HepG2 (cell line): ENCODE measurements around the gene CCND1. TPM values are rescaled to one million over a fixed set of nuclear protein-coding genes. Genes with fewer than 3 reads are reported as not detected.

Source experiments
- ATAC-seq: fragments of 200-7000 bp; cut with Tn5 transposase; 3 replicates; pipeline ENCODE4 v1.9.1; 2020; ENCODE audit warnings: mild to moderate bottlenecking, moderate library complexity
- BruUV-seq: library from RNA; stranded (reverse); fragments of 400-500 nt; replicated peaks from 2 replicates; lab custom pipeline; 2021; lab: Mats Ljungman, UMichigan
- CTCF ChIA-PET: fragments of 300-600 bp; formaldehyde crosslinking; extraction: SDS; loops from one replicate; lab custom pipeline; 2021; ENCODE audit warnings: low total read pairs, inconsistent platforms, low intra/inter-chr PET ratio; lab: Yijun Ruan, JAX
- POLR2A ChIA-PET: fragments of 350-600 bp; sonication (Branson Sonifier 250); formaldehyde crosslinking; loops from one replicate; lab custom pipeline; 2020; ENCODE audit warnings: antibody characterized with exemption, inconsistent platforms; lab: Yijun Ruan, JAX
- DNase-seq: peaks from one replicate; pipeline ENCODE4 v3.0.0-alpha.2; 2015; ENCODE audit warnings: low spot score
- FAIRE-seq: peaks from 3 replicates; lab custom pipeline; 2011; peaks lifted over from hg19 to GRCh38; lab: Jason Lieb, UNC
- H2AFZ ChIP-seq: one replicate; pipeline ENCODE4 v1.6.1; 2011; ENCODE audit warnings: low read length, inconsistent platforms
- H3K27ac ChIP-seq: fragments of 300-600 bp; 3 replicates; pipeline ENCODE4 v1.8.0; 2011; ENCODE audit warnings: mixed run types, mild to moderate bottlenecking, mixed read lengths, low read length, inconsistent platforms; ENCODE audit not compliant: insufficient read depth; ENCODE audit errors: extremely low read length
- H3K27me3 ChIP-seq, 2 experiments: fragments of 200-600 bp in 1 of 2; 2 replicates in 1 of 2; 3 replicates in 1 of 2; pipeline versions ENCODE4 v1.6.0 to v1.8.0; 2011; ENCODE audit warnings: low read length in 2 of 2, mild to moderate bottlenecking in 2 of 2, moderate library complexity in 2 of 2, inconsistent platforms in 1 of 2; ENCODE audit not compliant: insufficient read depth in 2 of 2, control insufficient read depth in 1 of 2
- H3K36me3 ChIP-seq, 2 experiments: fragments of 200-600 bp in 1 of 2; replicated peaks in 1 of 2; 2 replicates in 1 of 2; 3 replicates in 1 of 2; pipeline versions ENCODE4 v1.5.1 to v1.8.0; 2011; ENCODE audit warnings: low read length in 2 of 2, inconsistent platforms in 1 of 2; ENCODE audit not compliant: insufficient read depth in 2 of 2, control insufficient read depth in 1 of 2
- H3K4me1 ChIP-seq: 2 replicates; pipeline ENCODE4 v1.5.1; 2012; ENCODE audit warnings: low read length, inconsistent platforms; ENCODE audit not compliant: insufficient read depth
- H3K4me2 ChIP-seq: 2 replicates; pipeline ENCODE4 v1.6.0; 2011; ENCODE audit warnings: low read depth, low read length, inconsistent platforms
- H3K4me3 ChIP-seq, 3 experiments: fragments of 200-600 bp in 1 of 3; sonication (generic), shearing (Covaris generic) in 1 of 3; replicated peaks in 1 of 3; 2 replicates each; pipeline ENCODE4 v1.5.1; 2011 to 2016; ENCODE audit warnings: low read length in 3 of 3, inconsistent platforms in 2 of 3, low read depth in 2 of 3, mild to moderate bottlenecking in 2 of 3, control low read depth in 1 of 3, mixed read lengths in 1 of 3; ENCODE audit not compliant: insufficient read depth in 1 of 3
- H3K79me2 ChIP-seq: one replicate; pipeline ENCODE4 v1.6.1; 2011; ENCODE audit warnings: low read length, inconsistent platforms; ENCODE audit not compliant: insufficient read depth
- H3K9ac ChIP-seq: 2 replicates; pipeline ENCODE4 v1.6.0; 2011; ENCODE audit warnings: mild to moderate bottlenecking, low read depth, low read length, inconsistent platforms; ENCODE audit not compliant: insufficient read depth
- H3K9me3 ChIP-seq: 2 replicates; pipeline ENCODE4 v1.5.1; 2012; ENCODE audit warnings: mild to moderate bottlenecking, low read length
- H4K20me1 ChIP-seq: 2 replicates; pipeline ENCODE4 v1.6.0; 2011; ENCODE audit warnings: inconsistent platforms, mild to moderate bottlenecking, low read length, moderate library complexity; ENCODE audit not compliant: insufficient read depth
- ARNTL ChIP-seq: sonication (generic); formaldehyde crosslinking; IDR thresholded peaks from 2 replicates; pipeline ENCODE4 v1.4.0; 2020; ENCODE audit warnings: mild to moderate bottlenecking, missing genetic modification reagents
- GPN1 ChIP-seq: sonication (generic); formaldehyde crosslinking; IDR thresholded peaks from 2 replicates; pipeline ENCODE4 v1.5.1; 2020; ENCODE audit warnings: missing genetic modification reagents, borderline replicate concordance
- PAWR ChIP-seq: sonication (generic); formaldehyde crosslinking; IDR thresholded peaks from 2 replicates; pipeline ENCODE4 v1.4.0; 2020; ENCODE audit warnings: missing genetic modification reagents, mild to moderate bottlenecking, borderline replicate concordance
- SP1 ChIP-seq, 2 experiments: fragments of 450-650 bp in 1 of 2; sonication (generic) in 1 of 2; formaldehyde crosslinking in 1 of 2; IDR thresholded peaks; 2 replicates each; pipeline versions ENCODE4 v1.4.0 to v1.6.1; 2016 to 2020; ENCODE audit warnings: missing genetic modification reagents in 1 of 2
- ZNF263 ChIP-seq: sonication (generic); formaldehyde crosslinking; IDR thresholded peaks from 2 replicates; pipeline ENCODE4 v1.4.0; 2020; ENCODE audit warnings: missing genetic modification reagents
- ZNF484 ChIP-seq: sonication (generic); formaldehyde crosslinking; IDR thresholded peaks from 2 replicates; pipeline ENCODE4 v1.5.1; 2020; ENCODE audit warnings: mild to moderate bottlenecking, low read depth, missing genetic modification reagents, borderline replicate concordance
- ZNF816 ChIP-seq: sonication (generic); formaldehyde crosslinking; IDR thresholded peaks from 2 replicates; pipeline ENCODE4 v1.8.0; 2022; ENCODE audit warnings: missing genetic modification reagents, mild to moderate bottlenecking, borderline replicate concordance
- ZSCAN12 ChIP-seq: sonication (generic); formaldehyde crosslinking; IDR thresholded peaks from 2 replicates; pipeline ENCODE4 v1.9.0; 2021; ENCODE audit warnings: mild to moderate bottlenecking, missing genetic modification reagents
- ZSCAN21 ChIP-seq: sonication (generic); formaldehyde crosslinking; IDR thresholded peaks from 2 replicates; pipeline ENCODE4 v1.8.0; 2022; ENCODE audit warnings: mild to moderate bottlenecking, missing genetic modification reagents, moderate library complexity, borderline replicate concordance
- ZSCAN22 ChIP-seq: sonication (generic); formaldehyde crosslinking; IDR thresholded peaks from 2 replicates; pipeline ENCODE4 v1.4.0; 2020; ENCODE audit warnings: mild to moderate bottlenecking, missing genetic modification reagents
- WGBS: methylation state at CpG from one replicate; pipeline ENCODE4 v1.1.6; 2017; ENCODE audit warnings: low lambda C conversion rate; 5-methylcytosine and 5-hydroxymethylcytosine counted together
- in situ Hi-C: cut with HindIII; loops from 2 replicates; pipeline ENCODE4 v1.10.0; 2017; ENCODE audit warnings: low pct_unique_long_range_greater_than_20kb; ENCODE audit not compliant: extremely low pct_ligation_motif_present
- intact Hi-C: fragments of 100-400 bp; cut with micrococcal nuclease; formaldehyde crosslinking; loops from one replicate; pipeline ENCODE4 v1.10.0; 2022; ENCODE audit not compliant: unreplicated experiment
- polyA plus RNA-seq, 8 experiments: library from polyadenylated mRNA; depleted of rRNA in 3 of 8; stranded (reverse) in 7 of 8; unstranded in 1 of 8; fragments of >200 nt; fragmentation: Illumina TruSeq in 4 of 8; extraction: Trizol in 4 of 8; gene quantifications; 2 replicates each; pipeline versions ENCODE4 v1.2.1 to v1.2.3, GENCODE V29; 2011 to 2016; ENCODE audit warnings: low read depth in 4 of 8, missing spikeins in 1 of 8, mixed read lengths in 1 of 8; ENCODE audit not compliant: insufficient read depth in 1 of 8
- total RNA-seq, 5 experiments: library from RNA; depleted of rRNA; stranded (reverse); fragments of >200 nt; fragmentation: Illumina TruSeq; extraction: Trizol; gene quantifications; 2 replicates each; pipeline ENCODE4 v1.2.3, GENCODE V29; 2016; ENCODE audit warnings: low read depth in 1 of 5
- TF ChIP-seq, protein P1 (sequence below): sonication (generic); formaldehyde crosslinking; conservative IDR thresholded peaks from 2 replicates; pipeline ENCODE4 v1.4.0; 2020; ENCODE audit warnings: missing genetic modification reagents
- TF ChIP-seq, protein P2 (sequence below): sonication (generic); formaldehyde crosslinking; IDR thresholded peaks from 2 replicates; pipeline ENCODE4 v1.9.0; 2021; ENCODE audit warnings: mild to moderate bottlenecking, missing genetic modification reagents
- TF ChIP-seq, protein P3 (sequence below): sonication (generic); formaldehyde crosslinking; IDR thresholded peaks from 2 replicates; pipeline ENCODE4 v1.8.0; 2022; ENCODE audit warnings: low read depth, missing genetic modification reagents
- TF ChIP-seq, protein P4 (sequence below): sonication (generic); formaldehyde crosslinking; IDR thresholded peaks from 2 replicates; pipeline ENCODE4 v1.4.0; 2020; ENCODE audit warnings: mild to moderate bottlenecking, missing genetic modification reagents

Gene CCND1
- total and polyA plus RNA-seq, 2 of the 13 experiments (the other 11 are each of a cell fraction or from before 2014, with no cell fraction given) = 107 to 136 TPM

DNA sequence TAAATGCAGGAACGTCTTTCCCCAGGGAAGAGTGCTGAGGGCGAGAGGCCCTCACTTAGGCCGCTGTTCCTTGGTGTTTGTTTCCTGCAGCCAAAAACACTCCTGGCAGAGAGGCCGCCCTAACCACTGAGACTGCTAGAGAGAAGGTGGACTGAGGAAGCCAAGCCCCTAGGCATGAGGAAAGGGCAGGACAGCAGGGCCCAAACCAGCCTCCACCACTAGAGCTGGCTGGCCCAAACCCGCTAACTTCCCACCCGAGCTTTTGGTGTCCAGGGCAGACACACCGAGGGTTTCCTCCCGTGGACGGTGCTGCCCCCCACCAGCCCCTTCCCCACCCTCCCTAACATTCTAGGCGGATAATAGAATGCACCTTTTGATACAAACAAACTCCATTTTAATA is 56.9 kb downstream of the CCND1 start:
- H3K4me3 ChIP-seq = no peak overlapping the region
- no peak overlapping the region for H3K4me2 ChIP-seq
- H2AFZ ChIP-seq = no peak overlapping the region
- FAIRE-seq (no peak), DNase-seq (no peak), ATAC-seq (no peak)
- H3K4me1 ChIP-seq = peaks cover 71% of the 10 kb centered on the region
- no peaks in the 10 kb centered on the region for H4K20me1 ChIP-seq
- peaks cover 2 to 34% of the 10 kb centered on the region in 2 experiments; a peak in 3 of 5 replicates for H3K27me3 ChIP-seq
- 54% methylated on average over 10 of the region's 10 CpGs for WGBS
- no peak overlapping the region for H3K9ac ChIP-seq
- H3K9me3 ChIP-seq = no peaks in the 10 kb centered on the region
- intact Hi-C loops = no loop called here
- H3K79me2 ChIP-seq = no peaks in the 10 kb centered on the region
- in situ Hi-C loops = no loop called here
- CTCF ChIA-PET = no interaction called here
- BruUV-seq = no TSS peak
- H3K36me3 ChIP-seq = no peaks in the 10 kb centered on the region
- no peak overlapping the region for H3K27ac ChIP-seq
- POLR2A ChIA-PET = interaction anchor here (2.0 kb wide), 1 partner anchor 11 kb away, joined by 7 read pairs; no protein-coding TSS in a partner anchor
- TF ChIP-seq ZNF484 (no peak), ZNF816 (CRISPR knock-in tag) (no peak), ZSCAN12 (CRISPR knock-in tag) (no peak), PAWR (CRISPR knock-in tag) (no peak), ZSCAN21 (CRISPR knock-in tag) (no peak), ZSCAN22 (CRISPR knock-in tag) (no peak), SP1 (IDR thresholded peaks at IDR 0.05) (no peak), SP1 (CRISPR knock-in tag; IDR thresholded peaks at IDR 0.05) (no peak), ZNF263 (CRISPR knock-in tag) (no peak), GPN1 (no peak), ARNTL (CRISPR knock-in tag) (no peak)
- TF ChIP-seq, protein P1, sequence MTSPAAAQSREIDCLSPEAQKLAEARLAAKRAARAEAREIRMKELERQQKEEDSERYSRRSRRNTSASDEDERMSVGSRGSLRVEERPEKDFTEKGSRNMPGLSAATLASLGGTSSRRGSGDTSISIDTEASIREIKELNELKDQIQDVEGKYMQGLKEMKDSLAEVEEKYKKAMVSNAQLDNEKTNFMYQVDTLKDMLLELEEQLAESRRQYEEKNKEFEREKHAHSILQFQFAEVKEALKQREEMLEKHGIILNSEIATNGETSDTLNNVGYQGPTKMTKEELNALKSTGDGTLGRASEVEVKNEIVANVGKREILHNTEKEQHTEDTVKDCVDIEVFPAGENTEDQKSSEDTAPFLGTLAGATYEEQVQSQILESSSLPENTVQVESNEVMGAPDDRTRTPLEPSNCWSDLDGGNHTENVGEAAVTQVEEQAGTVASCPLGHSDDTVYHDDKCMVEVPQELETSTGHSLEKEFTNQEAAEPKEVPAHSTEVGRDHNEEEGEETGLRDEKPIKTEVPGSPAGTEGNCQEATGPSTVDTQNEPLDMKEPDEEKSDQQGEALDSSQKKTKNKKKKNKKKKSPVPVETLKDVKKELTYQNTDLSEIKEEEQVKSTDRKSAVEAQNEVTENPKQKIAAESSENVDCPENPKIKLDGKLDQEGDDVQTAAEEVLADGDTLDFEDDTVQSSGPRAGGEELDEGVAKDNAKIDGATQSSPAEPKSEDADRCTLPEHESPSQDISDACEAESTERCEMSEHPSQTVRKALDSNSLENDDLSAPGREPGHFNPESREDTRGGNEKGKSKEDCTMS (CRISPR knock-in tag) = no peak
- TF ChIP-seq, protein P2, sequence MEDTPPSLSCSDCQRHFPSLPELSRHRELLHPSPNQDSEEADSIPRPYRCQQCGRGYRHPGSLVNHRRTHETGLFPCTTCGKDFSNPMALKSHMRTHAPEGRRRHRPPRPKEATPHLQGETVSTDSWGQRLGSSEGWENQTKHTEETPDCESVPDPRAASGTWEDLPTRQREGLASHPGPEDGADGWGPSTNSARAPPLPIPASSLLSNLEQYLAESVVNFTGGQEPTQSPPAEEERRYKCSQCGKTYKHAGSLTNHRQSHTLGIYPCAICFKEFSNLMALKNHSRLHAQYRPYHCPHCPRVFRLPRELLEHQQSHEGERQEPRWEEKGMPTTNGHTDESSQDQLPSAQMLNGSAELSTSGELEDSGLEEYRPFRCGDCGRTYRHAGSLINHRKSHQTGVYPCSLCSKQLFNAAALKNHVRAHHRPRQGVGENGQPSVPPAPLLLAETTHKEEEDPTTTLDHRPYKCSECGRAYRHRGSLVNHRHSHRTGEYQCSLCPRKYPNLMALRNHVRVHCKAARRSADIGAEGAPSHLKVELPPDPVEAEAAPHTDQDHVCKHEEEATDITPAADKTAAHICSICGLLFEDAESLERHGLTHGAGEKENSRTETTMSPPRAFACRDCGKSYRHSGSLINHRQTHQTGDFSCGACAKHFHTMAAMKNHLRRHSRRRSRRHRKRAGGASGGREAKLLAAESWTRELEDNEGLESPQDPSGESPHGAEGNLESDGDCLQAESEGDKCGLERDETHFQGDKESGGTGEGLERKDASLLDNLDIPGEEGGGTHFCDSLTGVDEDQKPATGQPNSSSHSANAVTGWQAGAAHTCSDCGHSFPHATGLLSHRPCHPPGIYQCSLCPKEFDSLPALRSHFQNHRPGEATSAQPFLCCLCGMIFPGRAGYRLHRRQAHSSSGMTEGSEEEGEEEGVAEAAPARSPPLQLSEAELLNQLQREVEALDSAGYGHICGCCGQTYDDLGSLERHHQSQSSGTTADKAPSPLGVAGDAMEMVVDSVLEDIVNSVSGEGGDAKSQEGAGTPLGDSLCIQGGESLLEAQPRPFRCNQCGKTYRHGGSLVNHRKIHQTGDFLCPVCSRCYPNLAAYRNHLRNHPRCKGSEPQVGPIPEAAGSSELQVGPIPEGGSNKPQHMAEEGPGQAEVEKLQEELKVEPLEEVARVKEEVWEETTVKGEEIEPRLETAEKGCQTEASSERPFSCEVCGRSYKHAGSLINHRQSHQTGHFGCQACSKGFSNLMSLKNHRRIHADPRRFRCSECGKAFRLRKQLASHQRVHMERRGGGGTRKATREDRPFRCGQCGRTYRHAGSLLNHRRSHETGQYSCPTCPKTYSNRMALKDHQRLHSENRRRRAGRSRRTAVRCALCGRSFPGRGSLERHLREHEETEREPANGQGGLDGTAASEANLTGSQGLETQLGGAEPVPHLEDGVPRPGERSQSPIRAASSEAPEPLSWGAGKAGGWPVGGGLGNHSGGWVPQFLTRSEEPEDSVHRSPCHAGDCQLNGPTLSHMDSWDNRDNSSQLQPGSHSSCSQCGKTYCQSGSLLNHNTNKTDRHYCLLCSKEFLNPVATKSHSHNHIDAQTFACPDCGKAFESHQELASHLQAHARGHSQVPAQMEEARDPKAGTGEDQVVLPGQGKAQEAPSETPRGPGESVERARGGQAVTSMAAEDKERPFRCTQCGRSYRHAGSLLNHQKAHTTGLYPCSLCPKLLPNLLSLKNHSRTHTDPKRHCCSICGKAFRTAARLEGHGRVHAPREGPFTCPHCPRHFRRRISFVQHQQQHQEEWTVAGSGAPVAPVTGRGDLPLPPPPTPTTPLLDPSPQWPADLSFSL (CRISPR knock-in tag) = no peak
- TF ChIP-seq, protein P3, sequence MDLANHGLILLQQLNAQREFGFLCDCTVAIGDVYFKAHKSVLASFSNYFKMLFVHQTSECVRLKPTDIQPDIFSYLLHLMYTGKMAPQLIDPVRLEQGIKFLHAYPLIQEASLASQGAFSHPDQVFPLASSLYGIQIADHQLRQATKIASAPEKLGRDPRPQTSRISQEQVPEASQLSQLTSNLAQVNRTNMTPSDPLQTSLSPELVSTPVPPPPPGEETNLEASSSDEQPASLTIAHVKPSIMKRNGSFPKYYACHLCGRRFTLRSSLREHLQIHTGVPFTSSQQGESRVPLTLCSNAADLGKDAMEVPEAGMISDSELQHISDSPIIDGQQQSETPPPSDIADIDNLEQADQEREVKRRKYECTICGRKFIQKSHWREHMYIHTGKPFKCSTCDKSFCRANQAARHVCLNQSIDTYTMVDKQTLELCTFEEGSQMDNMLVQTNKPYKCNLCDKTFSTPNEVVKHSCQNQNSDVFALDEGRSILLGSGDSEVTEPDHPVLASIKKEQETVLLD (CRISPR knock-in tag) = no peak
- TF ChIP-seq, protein P4, sequence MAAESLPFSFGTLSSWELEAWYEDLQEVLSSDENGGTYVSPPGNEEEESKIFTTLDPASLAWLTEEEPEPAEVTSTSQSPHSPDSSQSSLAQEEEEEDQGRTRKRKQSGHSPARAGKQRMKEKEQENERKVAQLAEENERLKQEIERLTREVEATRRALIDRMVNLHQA (CRISPR knock-in tag) = no peak
